IgD-negative memory B cell (primary cell): ENCODE results near the gene VWA2. TPM values are rescaled to one million over a fixed set of nuclear protein-coding genes. Genes with fewer than 3 reads are reported as not detected.

Source experiments
- H3K27ac Mint-ChIP-seq, 3 donors: one replicate each; pipeline ENCODE4 v1.8.0; 2020 to 2022; ENCODE audit warnings: mild to moderate bottlenecking in 3 of 3, mixed read lengths in 3 of 3, moderate library complexity in 1 of 3
- H3K27me3 Mint-ChIP-seq: one replicate; pipeline ENCODE4 v1.8.0; 2021; ENCODE audit warnings: mixed read lengths
- H3K36me3 Mint-ChIP-seq: one replicate; pipeline ENCODE4 v1.8.0; 2020; ENCODE audit warnings: mild to moderate bottlenecking, mixed read lengths
- H3K4me1 Mint-ChIP-seq, 3 donors: one replicate each; pipeline ENCODE4 v1.8.0; 2020 to 2022; ENCODE audit warnings: mixed read lengths in 3 of 3, mild to moderate bottlenecking in 1 of 3
- H3K4me3 Mint-ChIP-seq, 4 donors: one replicate each; pipeline ENCODE4 v1.8.0; 2020 to 2022; ENCODE audit warnings: mild to moderate bottlenecking in 4 of 4, mixed read lengths in 4 of 4, moderate library complexity in 3 of 4
- H3K9me3 Mint-ChIP-seq, 3 donors: one replicate each; pipeline ENCODE4 v1.8.0; 2020 to 2021; ENCODE audit warnings: mixed read lengths in 3 of 3, mild to moderate bottlenecking in 1 of 3
- polyA plus RNA-seq: library from polyadenylated mRNA; unstranded; fragments of 300-500 nt; fragmentation: Illumina TruSeq; gene quantifications from one replicate; pipeline ENCODE4 v1.2.3, GENCODE V29; 2021

Gene VWA2
- polyA plus RNA-seq, 1 donor from 2014 or later = not detected

GRCh38 chr10:114289096-114289436 is 50.0 kb downstream of the VWA2 start:
- H3K4me1 Mint-ChIP-seq = no peaks in the 10 kb centered on the region
- H3K27ac Mint-ChIP-seq = no peak overlapping the region
- no peaks in the 10 kb centered on the region for H3K36me3 Mint-ChIP-seq
- H3K27me3 Mint-ChIP-seq = peaks cover 3% of the 10 kb centered on the region
- H3K4me3 Mint-ChIP-seq = no peak overlapping the region
- no peaks in the 10 kb centered on the region for H3K9me3 Mint-ChIP-seq

DNA sequence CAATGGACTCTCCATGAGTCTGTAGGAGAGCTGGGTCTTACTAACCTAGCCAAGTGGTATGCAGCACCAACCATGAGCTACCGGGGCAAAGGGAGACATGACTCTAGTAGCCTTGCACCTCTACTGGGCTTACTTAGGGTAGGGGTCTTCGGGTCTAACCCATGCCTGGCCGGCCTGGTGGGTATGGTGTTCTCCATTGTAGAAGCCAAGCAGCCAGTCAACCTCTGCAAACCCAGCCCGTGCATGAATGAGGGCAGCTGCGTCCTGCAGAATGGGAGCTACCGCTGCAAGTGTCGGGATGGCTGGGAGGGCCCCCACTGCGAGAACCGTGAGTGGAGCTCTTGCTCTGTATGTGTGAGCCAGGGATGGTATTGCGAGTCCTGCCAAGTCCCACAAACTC is 51.0 kb downstream of the VWA2 start:
- H3K27me3 Mint-ChIP-seq = peaks cover 3% of the 10 kb centered on the region
- H3K9me3 Mint-ChIP-seq = peaks cover 0 to 6% (median 4%) of the 10 kb centered on the region in 3 donors
- H3K27ac Mint-ChIP-seq = no peak overlapping the region
- H3K4me3 Mint-ChIP-seq = no peak overlapping the region
- peaks cover 6% of the 10 kb centered on the region for H3K36me3 Mint-ChIP-seq
- H3K4me1 Mint-ChIP-seq = no peaks in the 10 kb centered on the region

DNA sequence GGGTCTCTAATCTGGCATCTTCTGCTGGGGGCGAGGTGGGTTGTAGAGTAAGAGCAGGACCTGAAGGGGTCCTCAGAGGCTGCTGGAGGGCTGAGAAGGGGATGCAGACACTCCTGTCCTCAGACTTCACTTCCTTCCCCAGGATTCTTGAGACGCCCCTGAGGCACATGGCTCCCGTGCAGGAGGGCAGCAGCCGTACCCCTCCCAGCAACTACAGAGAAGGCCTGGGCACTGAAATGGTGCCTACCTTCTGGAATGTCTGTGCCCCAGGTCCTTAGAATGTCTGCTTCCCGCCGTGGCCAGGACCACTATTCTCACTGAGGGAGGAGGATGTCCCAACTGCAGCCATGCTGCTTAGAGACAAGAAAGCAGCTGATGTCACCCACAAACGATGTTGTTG is 52.0 kb downstream of the VWA2 start:
- H3K36me3 Mint-ChIP-seq = peaks cover 12% of the 10 kb centered on the region
- H3K4me3 Mint-ChIP-seq = no peak overlapping the region
- peaks cover 4 to 16% (median 6%) of the 10 kb centered on the region in 3 donors for H3K9me3 Mint-ChIP-seq
- no peaks in the 10 kb centered on the region for H3K4me1 Mint-ChIP-seq
- peaks cover 3% of the 10 kb centered on the region for H3K27me3 Mint-ChIP-seq
- H3K27ac Mint-ChIP-seq = no peak overlapping the region

- Mint-ChIP-seq H3K9me3 (peaks cover 7 to 21% (median 9%) of the 10 kb centered on the region in 3 donors), H3K27ac (no peak overlapping the region), H3K27me3 (peaks cover 3% of the 10 kb centered on the region), H3K4me1 (no peaks in the 10 kb centered on the region), H3K4me3 (no peak overlapping the region), H3K36me3 (peaks cover 17% of the 10 kb centered on the region)
Observed at GRCh38 chr10:114291516-114291915, 52.5 kb downstream of the VWA2 start.

DNA sequence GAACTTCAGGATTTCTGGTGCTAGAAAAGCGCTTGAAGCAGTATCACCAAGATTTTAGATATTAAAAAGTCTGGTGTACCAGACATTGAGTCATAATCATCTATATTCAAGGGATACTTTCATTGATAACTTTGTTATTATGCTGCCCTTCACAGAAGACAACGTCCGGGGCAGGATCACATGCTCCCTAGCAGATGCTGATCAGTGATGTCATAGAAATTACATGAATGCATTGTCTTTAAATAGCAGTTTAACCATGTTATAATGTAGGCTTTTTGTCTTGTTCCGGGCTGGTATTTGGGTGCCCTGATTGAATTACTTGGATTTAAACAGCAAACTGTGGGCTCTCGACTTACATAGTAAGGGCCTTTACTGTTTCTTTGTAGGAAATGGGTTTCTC is 54.0 kb downstream of the VWA2 start:
- Mint-ChIP-seq H3K36me3 (peaks cover 25% of the 10 kb centered on the region), H3K9me3 (peaks cover 7 to 21% (median 9%) of the 10 kb centered on the region in 3 donors), H3K27ac (no peak overlapping the region), H3K4me1 (no peaks in the 10 kb centered on the region), H3K4me3 (no peak overlapping the region), H3K27me3 (peaks cover 3% of the 10 kb centered on the region)

DNA sequence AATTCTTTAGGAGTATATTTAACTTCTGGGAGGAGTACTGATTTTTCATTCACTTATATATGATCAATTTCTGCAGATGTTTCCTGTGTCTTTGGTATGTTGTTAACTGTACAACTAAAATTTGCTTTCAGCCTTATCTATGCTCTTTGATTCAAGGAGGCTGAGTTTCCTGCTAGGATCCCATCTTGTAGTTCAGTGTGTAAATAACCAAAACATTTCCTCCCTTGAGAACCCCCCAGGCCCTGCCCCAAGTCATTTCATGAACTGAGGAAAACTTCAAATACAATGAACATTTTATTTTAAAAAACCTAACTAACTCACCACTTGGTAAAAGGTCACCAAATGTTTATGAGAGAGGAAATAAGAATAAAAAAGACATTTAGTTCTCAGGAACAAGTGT is 55.5 kb downstream of the VWA2 start:
- peaks cover 31% of the 10 kb centered on the region for H3K36me3 Mint-ChIP-seq
- H3K4me3 Mint-ChIP-seq = no peak overlapping the region
- H3K4me1 Mint-ChIP-seq = no peaks in the 10 kb centered on the region
- no peaks in the 10 kb centered on the region for H3K27me3 Mint-ChIP-seq
- H3K9me3 Mint-ChIP-seq = peaks cover 7 to 21% (median 9%) of the 10 kb centered on the region in 3 donors
- H3K27ac Mint-ChIP-seq = no peak overlapping the region

GRCh38 chr10:114295393-114295792 is 56.3 kb downstream of the VWA2 start:
- no peak overlapping the region for H3K4me3 Mint-ChIP-seq
- no peaks in the 10 kb centered on the region for H3K4me1 Mint-ChIP-seq
- H3K9me3 Mint-ChIP-seq = peaks cover 7 to 21% (median 9%) of the 10 kb centered on the region in 3 donors
- H3K36me3 Mint-ChIP-seq = peaks cover 36% of the 10 kb centered on the region
- no peak overlapping the region for H3K27ac Mint-ChIP-seq
- H3K27me3 Mint-ChIP-seq = no peaks in the 10 kb centered on the region

- no peak overlapping the region for H3K27ac Mint-ChIP-seq
- no peaks in the 10 kb centered on the region for H3K27me3 Mint-ChIP-seq
- peaks cover 41% of the 10 kb centered on the region for H3K36me3 Mint-ChIP-seq
- H3K4me1 Mint-ChIP-seq = no peaks in the 10 kb centered on the region
- H3K9me3 Mint-ChIP-seq = peaks cover 7 to 21% (median 9%) of the 10 kb centered on the region in 3 donors
- no peak overlapping the region for H3K4me3 Mint-ChIP-seq
Observed at GRCh38 chr10:114297136-114297705, 58.2 kb downstream of the VWA2 start.

DNA sequence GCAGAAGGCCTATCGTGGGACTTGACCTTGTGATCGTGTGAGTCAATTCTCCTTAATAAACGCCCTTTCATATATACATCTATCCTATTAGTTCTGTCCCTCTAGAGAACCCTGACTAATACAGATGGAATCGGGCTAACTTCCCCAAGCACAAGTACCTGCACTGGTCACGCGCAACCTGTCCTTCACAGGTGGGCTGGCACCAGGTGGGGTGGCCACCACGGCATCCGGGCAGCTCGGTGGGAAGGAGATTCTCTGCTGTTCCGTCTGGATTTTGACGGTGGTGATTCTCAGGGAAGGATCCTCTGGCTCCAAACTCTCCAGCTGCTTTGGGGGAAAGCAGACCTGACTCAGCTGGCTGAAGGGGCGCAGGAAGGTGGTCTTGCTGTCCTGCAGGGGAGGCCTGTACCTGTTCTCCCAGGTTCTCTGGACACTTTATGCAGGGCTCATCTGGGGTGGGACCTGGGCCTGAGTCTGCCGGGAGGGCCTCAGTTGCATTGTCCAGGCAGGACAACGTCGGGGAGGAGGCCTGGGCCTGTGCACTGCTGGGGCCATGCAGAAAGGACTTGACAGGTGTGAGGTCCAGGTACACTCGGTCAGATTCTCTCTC is 61.1 kb downstream of the VWA2 start:
- H3K4me3 Mint-ChIP-seq = no peak overlapping the region
- peaks cover 36% of the 10 kb centered on the region for H3K36me3 Mint-ChIP-seq
- no peaks in the 10 kb centered on the region for H3K27me3 Mint-ChIP-seq
- H3K9me3 Mint-ChIP-seq = peaks cover 5 to 14% (median 7%) of the 10 kb centered on the region in 3 donors
- no peak overlapping the region for H3K27ac Mint-ChIP-seq
- peaks cover 0 to 9% (median 7%) of the 10 kb centered on the region in 3 donors for H3K4me1 Mint-ChIP-seq

GRCh38 chr10:114301177-114301576 is 62.1 kb downstream of the VWA2 start:
- H3K27ac Mint-ChIP-seq = no peak overlapping the region

GRCh38 chr10:114301951-114302710 is 63.1 kb downstream of the VWA2 start:
- Mint-ChIP-seq H3K9me3 (no peaks in the 10 kb centered on the region), H3K4me3 (peak overlapping the region in 1 of 4 donors; percentile 36), H3K27ac (no peak overlapping the region), H3K27me3 (no peaks in the 10 kb centered on the region), H3K4me1 (peaks cover 0 to 11% (median 7%) of the 10 kb centered on the region in 3 donors), H3K36me3 (peaks cover 23% of the 10 kb centered on the region)

More at GRCh38 chr10:114301177-114301576, 62.1 kb downstream of the VWA2 start:
- peaks cover 0 to 9% (median 7%) of the 10 kb centered on the region in 3 donors for H3K4me1 Mint-ChIP-seq
- no peaks in the 10 kb centered on the region for H3K27me3 Mint-ChIP-seq
- H3K4me3 Mint-ChIP-seq = peak overlapping the region in 1 of 4 donors; percentile 49
- H3K36me3 Mint-ChIP-seq = peaks cover 28% of the 10 kb centered on the region
- H3K9me3 Mint-ChIP-seq = peaks cover 1 to 4% (median 2%) of the 10 kb centered on the region in 3 donors

GRCh38 chr10:114303556-114303955 is 64.5 kb downstream of the VWA2 start:
- Mint-ChIP-seq H3K9me3 (no peaks in the 10 kb centered on the region), H3K4me1 (peaks cover 0 to 11% (median 7%) of the 10 kb centered on the region in 3 donors), H3K27me3 (no peaks in the 10 kb centered on the region), H3K27ac (no peak overlapping the region), H3K4me3 (peak overlapping the region; percentile 86 to 96 (median 91)), H3K36me3 (peaks cover 14% of the 10 kb centered on the region)

DNA sequence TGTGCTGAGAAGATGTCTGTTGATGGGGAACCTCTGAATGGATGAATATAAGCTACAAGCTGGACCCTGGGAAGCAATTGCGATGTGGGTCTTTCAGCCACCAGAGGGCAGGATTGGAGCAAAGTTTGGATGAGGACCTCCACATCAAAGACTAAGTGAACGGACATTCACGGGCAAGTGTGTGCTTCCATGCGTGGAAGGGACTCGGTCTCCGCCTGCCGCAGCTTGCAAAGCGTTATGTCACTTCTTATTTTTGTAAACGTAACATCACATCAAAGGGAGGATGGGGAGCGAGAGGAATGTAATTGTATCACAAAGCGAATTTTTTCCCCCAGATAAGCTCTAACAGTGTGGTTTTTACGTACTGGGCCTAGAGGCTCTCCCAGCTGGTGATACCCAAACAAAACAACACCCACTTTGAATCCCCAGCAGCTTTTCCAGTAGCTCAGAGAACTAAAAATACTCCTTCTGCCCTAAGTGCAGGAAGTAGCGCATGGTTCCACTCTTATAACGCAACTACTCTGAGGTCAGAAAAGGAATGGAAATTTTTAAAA is 65.0 kb downstream of the VWA2 start:
- H3K36me3 Mint-ChIP-seq = peaks cover 12% of the 10 kb centered on the region
- H3K9me3 Mint-ChIP-seq = no peaks in the 10 kb centered on the region
- H3K4me1 Mint-ChIP-seq = peaks cover 0 to 11% (median 7%) of the 10 kb centered on the region in 3 donors
- no peaks in the 10 kb centered on the region for H3K27me3 Mint-ChIP-seq
- H3K27ac Mint-ChIP-seq = peak overlapping the region in 1 of 3 donors; percentile 67
- peak overlapping the region; percentile 86 to 96 (median 91) for H3K4me3 Mint-ChIP-seq

- Mint-ChIP-seq H3K9me3 (no peaks in the 10 kb centered on the region), H3K27me3 (no peaks in the 10 kb centered on the region), H3K27ac (peak overlapping the region in 1 of 3 donors; percentile 67)
Observed at GRCh38 chr10:114304571-114305421, 65.7 kb downstream of the VWA2 start.

More at GRCh38 chr10:114304571-114305421, 65.7 kb downstream of the VWA2 start:
- Mint-ChIP-seq H3K4me1 (peaks cover 0 to 11% (median 7%) of the 10 kb centered on the region in 3 donors), H3K36me3 (peaks cover 9% of the 10 kb centered on the region), H3K4me3 (peak overlapping the region; percentile 86 to 96 (median 91))
